ENCODE measurements around the gene HARBI1.

HARBI1 gene

DNA sequence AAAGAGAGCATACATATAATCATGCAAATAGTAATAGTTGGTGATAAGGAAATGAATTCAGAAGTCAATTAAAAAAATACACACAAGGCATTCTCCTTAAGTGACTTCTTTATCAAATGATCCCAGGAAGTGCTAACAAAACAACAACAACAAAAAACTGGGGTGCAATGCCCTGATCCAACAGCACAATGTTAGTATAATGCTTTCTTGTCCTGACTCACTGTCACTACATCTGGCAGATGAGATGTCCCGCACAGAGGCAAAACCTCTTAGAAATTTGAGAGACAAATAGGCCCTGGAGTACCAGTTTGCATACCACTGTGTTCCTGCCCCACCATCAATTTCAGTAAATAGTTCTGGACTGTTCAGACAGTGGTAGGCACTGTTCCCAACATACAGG, 12.2 kb downstream of the HARBI1 start:
- Histone ChIP-seq H3K27me3 (ENCODE audit: insufficient read depth, low read length) (no peaks in the 10 kb centered on the region), H3K9ac (ENCODE audit: low read depth, low read length) (no peak overlapping the region), H3K4me3 (ENCODE audit: low read length) (no peak overlapping the region), H3K36me3 (ENCODE audit: insufficient read depth, low read depth, low read length) (no peaks in the 10 kb centered on the region; the same call in 1 of the 2 replicates), H3K9me3 (ENCODE audit: insufficient read depth, low read depth, low read length) (no peaks in the 10 kb centered on the region), H3K27ac (ENCODE audit: low read length) (no peak overlapping the region), H3K4me1 (ENCODE audit: insufficient read depth, low read length) (no peaks in the 10 kb centered on the region)

DNA sequence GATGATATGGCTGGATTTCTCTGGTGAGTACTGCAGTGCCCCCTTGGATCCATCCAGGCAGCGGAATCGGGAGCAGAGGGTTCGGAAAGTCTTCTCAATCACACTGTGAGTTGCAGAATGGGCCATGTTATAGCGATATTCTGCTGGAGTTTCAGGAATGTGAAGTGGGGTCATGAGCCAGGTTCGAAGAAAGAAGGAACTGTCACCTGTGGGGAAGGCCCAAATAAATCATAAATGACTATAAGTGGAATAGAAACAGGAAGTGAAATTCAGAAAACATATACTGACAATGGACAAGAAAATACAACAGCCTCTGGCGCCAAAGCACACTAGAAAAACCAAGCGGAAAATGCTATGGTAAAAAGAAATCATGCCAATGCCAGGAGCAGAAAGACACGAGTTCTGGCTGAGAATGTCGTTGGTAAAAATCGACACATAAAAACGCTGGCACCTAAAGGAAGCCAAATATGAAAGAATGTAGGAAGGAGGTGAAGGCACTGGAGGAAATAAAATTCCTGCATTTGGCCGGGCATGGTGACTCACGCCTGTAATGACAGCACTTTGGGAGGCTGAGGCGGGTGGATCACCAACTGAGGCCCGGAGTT, 13.2 kb downstream of the HARBI1 start:
- H3K27ac ChIP-seq (ENCODE audit: low read length), result no peak overlapping the region
- H3K4me3 ChIP-seq (ENCODE audit: low read length), result no peak overlapping the region
- no peaks in the 10 kb centered on the region for H3K9me3 ChIP-seq (ENCODE audit: insufficient read depth, low read depth, low read length)
- no peaks in the 10 kb centered on the region for H3K4me1 ChIP-seq (ENCODE audit: insufficient read depth, low read length)
- H3K27me3 ChIP-seq (ENCODE audit: insufficient read depth, low read length), result no peaks in the 10 kb centered on the region
- H3K36me3 ChIP-seq (ENCODE audit: insufficient read depth, low read depth, low read length), result no peaks in the 10 kb centered on the region; the same call in 1 of the 2 replicates
- H3K9ac ChIP-seq (ENCODE audit: low read depth, low read length), result no peak overlapping the region

DNA sequence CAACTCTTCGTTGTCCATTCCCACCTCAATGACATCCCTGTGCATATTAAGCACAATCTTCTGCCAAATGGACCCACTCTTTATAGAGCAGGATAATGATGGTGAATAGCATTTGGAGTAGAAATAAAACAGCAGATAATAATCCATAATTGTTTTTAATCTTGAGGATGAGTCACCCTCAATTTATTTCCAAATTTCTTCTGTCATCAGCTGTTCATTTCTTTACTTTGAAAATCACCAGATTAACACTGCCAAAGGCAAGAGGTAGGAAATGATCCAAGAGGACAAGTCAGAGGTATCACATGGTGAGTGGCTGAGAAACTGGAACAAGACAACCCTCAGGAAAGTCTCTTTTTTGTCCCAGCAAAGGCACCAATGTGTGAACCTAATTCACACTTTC, 15.9 kb downstream of the HARBI1 start:
- H3K9me3 ChIP-seq (ENCODE audit: insufficient read depth, low read depth, low read length), result no peaks in the 10 kb centered on the region
- H3K9ac ChIP-seq (ENCODE audit: low read depth, low read length), result no peak overlapping the region
- H3K4me3 ChIP-seq (ENCODE audit: low read length), result no peak overlapping the region
- no peaks in the 10 kb centered on the region for H3K4me1 ChIP-seq (ENCODE audit: insufficient read depth, low read length)
- no peak overlapping the region for H3K27ac ChIP-seq (ENCODE audit: low read length)
- H3K27me3 ChIP-seq (ENCODE audit: insufficient read depth, low read length), result no peaks in the 10 kb centered on the region
- no peaks in the 10 kb centered on the region; the same call in 1 of the 2 replicates for H3K36me3 ChIP-seq (ENCODE audit: insufficient read depth, low read depth, low read length)

DNA sequence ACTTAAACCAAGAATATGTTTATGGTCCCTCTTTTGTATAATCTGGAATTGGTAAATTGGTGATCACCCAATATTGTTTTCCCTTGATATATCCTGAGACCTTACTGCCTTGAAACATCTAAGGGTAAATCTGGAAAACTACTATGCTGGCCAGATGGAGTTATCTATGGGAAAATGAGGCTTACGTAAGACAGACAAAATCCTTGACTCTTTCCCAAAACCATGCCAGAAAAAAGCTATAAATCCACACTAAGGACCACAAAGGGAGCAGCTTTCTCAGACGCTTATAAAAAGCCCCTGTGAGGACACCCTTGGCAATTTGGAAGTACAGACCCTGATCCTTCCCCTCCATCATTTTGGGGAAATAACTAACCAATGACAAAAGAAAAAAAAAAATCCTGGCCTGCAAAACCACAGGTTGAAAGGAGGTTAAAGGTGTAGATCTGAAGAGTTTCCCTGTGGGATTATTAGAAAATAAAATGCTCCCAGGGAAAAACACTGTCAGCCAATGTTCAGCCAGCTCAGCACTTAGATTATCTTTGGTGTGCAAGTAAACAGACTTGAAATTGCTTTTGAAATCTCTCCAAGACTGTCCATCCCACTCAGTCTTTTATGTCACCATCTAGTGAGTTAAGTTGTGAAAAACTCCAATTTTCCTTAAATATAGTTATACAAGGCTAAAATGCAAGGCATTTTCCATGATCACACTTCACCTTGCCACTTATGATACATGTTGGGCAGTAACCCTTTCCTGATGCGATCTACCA, 16.6 kb downstream of the HARBI1 start:
- Histone ChIP-seq H3K4me1 (ENCODE audit: insufficient read depth, low read length) (no peaks in the 10 kb centered on the region), H3K36me3 (ENCODE audit: insufficient read depth, low read depth, low read length) (no peaks in the 10 kb centered on the region; the same call in 1 of the 2 replicates), H3K27me3 (ENCODE audit: insufficient read depth, low read length) (no peaks in the 10 kb centered on the region), H3K9me3 (ENCODE audit: insufficient read depth, low read depth, low read length) (no peaks in the 10 kb centered on the region), H3K27ac (ENCODE audit: low read length) (no peak overlapping the region), H3K9ac (ENCODE audit: low read depth, low read length) (no peak overlapping the region), H3K4me3 (ENCODE audit: low read length) (no peak overlapping the region)

DNA sequence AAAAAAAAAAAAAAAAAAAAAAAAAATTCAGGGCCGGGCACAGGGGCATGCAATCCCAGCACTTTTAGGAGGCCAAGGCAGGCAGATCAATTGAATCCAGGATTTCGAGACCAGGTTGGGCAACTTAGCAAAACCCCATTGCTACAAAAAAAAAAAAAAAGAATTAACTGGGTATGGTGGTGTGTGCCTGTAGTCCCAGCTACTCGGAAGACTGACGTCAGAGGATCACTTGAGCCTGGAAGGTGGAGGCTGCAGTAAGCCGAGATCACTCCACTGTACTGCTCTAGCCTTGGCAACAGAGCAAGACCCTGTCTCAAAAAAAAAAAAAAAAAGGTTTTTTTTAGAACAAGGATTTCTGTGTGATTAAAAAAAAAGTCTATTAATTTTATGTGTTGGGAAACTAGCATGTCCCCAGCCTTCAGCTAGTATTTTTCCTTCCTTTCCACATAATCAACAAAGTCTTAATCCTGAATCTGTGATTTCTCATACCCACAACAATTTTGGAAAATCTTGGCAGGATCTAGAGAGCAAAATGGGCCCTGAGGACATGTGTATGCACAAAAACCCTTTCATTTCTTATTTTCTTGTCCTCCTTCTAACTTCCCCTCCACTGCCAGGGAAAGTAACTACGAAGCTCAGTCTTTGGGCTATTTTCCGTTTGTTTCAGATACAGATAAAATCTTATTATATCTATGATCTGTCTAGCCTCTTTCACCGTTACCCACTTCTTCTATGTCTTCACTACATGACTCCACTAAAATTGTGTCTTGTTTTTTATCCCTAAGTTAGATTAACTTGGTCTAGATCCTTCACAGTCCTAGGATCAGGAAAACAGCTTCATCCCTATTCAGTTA, 17.5 kb downstream of the HARBI1 start:
- Histone ChIP-seq H3K27ac (ENCODE audit: low read length) (no peak overlapping the region), H3K9ac (ENCODE audit: low read depth, low read length) (no peak overlapping the region), H3K9me3 (ENCODE audit: insufficient read depth, low read depth, low read length) (no peaks in the 10 kb centered on the region), H3K27me3 (ENCODE audit: insufficient read depth, low read length) (no peaks in the 10 kb centered on the region), H3K4me1 (ENCODE audit: insufficient read depth, low read length) (peaks cover 2% of the 10 kb centered on the region; the same call in 1 of the 2 replicates), H3K36me3 (ENCODE audit: insufficient read depth, low read depth, low read length) (no peaks in the 10 kb centered on the region; the same call in 1 of the 2 replicates), H3K4me3 (ENCODE audit: low read length) (no peak overlapping the region)

DNA sequence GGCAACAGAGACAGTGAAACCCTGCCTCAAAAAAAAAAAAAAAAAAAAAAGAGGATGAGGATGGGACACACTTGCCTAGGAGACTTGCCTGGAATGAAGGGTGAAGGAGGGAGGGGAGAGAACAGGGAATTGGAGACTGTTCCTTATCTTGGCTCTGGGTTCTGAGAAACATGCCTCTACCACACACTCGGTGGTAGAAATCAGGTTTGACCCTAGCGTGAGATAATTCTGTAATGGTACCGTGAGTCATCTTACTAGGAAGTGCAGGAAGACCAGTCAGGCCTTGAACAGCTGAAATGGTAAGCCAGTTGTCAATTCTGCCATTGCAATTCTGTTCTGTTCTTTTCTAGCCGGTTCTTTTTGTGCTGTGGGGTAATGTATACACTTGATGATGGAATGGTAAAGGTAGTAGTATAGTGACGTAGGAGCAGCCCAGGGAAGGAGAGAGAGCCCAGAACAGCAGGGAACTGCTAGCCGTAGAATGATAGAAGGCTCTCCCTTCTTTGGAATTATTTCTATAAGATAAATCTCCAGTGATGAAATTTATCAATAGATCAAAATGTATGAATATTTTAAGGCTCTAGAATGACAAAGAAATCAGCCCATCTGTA, 19.3 kb downstream of the HARBI1 start:
- H3K36me3 ChIP-seq (ENCODE audit: insufficient read depth, low read depth, low read length), result no peaks in the 10 kb centered on the region
- H3K4me1 ChIP-seq (ENCODE audit: insufficient read depth, low read length), result peaks cover 9% of the 10 kb centered on the region; the same call in 1 of the 2 replicates
- no peaks in the 10 kb centered on the region for H3K27me3 ChIP-seq (ENCODE audit: insufficient read depth, low read length)
- H3K4me3 ChIP-seq (ENCODE audit: low read length), result no peak overlapping the region
- H3K27ac ChIP-seq (ENCODE audit: low read length), result no peak overlapping the region
- no peaks in the 10 kb centered on the region for H3K9me3 ChIP-seq (ENCODE audit: insufficient read depth, low read depth, low read length)
- no peak overlapping the region for H3K9ac ChIP-seq (ENCODE audit: low read depth, low read length)

DNA sequence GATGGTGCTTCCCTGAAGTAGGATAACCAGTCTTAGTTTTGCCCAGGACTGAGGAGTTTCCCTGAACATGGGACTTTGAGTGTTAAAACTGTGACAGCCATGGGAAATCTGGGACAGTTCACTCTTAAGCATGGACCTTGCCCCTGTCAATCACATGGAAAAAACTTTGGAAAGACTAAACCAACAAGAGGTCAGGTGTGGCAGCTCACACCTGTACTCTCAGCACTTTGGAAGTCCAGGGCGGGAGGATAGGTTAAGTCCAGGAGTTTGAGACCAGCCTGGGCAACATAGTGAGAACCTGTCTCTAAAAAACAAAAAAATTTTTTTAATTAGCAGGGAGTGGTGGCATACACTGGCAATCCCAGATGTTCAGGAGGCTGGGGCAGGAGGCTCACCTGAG, 19.9 kb downstream of the HARBI1 start:
- Histone ChIP-seq H3K27ac (ENCODE audit: low read length) (no peak overlapping the region), H3K9me3 (ENCODE audit: insufficient read depth, low read depth, low read length) (no peaks in the 10 kb centered on the region), H3K27me3 (ENCODE audit: insufficient read depth, low read length) (no peaks in the 10 kb centered on the region), H3K4me3 (ENCODE audit: low read length) (no peak overlapping the region), H3K4me1 (ENCODE audit: insufficient read depth, low read length) (peaks cover 9% of the 10 kb centered on the region; the same call in 1 of the 2 replicates), H3K9ac (ENCODE audit: low read depth, low read length) (no peak overlapping the region), H3K36me3 (ENCODE audit: insufficient read depth, low read depth, low read length) (no peaks in the 10 kb centered on the region)

DNA sequence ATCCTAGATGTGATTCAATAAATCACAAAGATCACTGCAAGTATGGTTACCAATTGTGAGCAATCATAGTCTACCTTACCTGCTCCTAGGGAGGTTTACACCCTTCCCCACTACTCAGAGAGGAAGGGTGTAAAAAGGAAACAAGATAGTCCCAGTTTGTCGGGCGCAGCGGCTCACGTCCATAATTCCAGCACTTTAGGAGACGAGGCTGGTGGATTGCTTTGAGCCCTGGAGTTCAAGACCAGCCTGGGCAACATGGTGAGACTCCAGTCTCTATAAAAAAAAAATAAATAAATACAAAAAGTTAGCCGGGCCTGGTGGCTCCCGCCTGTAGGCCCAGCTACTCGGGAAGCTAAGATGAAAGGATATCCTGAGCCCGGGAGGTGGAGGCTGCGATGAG, 22.2 kb downstream of the HARBI1 start:
- H3K4me3 ChIP-seq (ENCODE audit: low read length), result peak overlapping the region; percentile 95; the same call in 1 of the 2 replicates
- H3K27ac ChIP-seq (ENCODE audit: low read length), result no peak overlapping the region
- H3K36me3 ChIP-seq (ENCODE audit: insufficient read depth, low read depth, low read length), result no peaks in the 10 kb centered on the region
- H3K4me1 ChIP-seq (ENCODE audit: insufficient read depth, low read length), result peaks cover 9% of the 10 kb centered on the region; the same call in 1 of the 2 replicates
- no peaks in the 10 kb centered on the region for H3K27me3 ChIP-seq (ENCODE audit: insufficient read depth, low read length)
- H3K9me3 ChIP-seq (ENCODE audit: insufficient read depth, low read depth, low read length), result no peaks in the 10 kb centered on the region
- no peak overlapping the region; the same call in 1 of the 2 replicates for H3K9ac ChIP-seq (ENCODE audit: low read depth, low read length)

DNA sequence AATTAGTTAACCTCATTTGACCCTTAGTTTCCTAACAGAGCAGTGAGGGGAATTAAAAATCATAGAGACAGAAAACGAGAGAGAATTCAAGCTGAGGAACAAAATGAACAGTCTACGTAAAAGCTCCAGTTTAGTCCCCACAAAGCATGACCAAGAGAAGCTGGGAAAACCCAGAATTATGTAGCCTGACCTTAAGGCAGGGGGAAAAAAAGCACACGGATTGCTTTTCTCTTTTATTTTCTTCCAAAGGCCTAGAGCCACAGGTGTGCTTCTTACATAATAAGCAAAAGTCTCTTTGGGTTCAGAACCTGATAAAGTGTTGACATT, 22.7 kb downstream of the HARBI1 start:
- peak overlapping the region; percentile 95 for H3K4me3 ChIP-seq (ENCODE audit: low read length)
- peak overlapping the region; percentile 19 for H3K27ac ChIP-seq (ENCODE audit: low read length)
- H3K9me3 ChIP-seq (ENCODE audit: insufficient read depth, low read depth, low read length), result no peaks in the 10 kb centered on the region
- no peaks in the 10 kb centered on the region for H3K27me3 ChIP-seq (ENCODE audit: insufficient read depth, low read length)
- H3K4me1 ChIP-seq (ENCODE audit: insufficient read depth, low read length), result peaks cover 9% of the 10 kb centered on the region; the same call in 1 of the 2 replicates
- H3K36me3 ChIP-seq (ENCODE audit: insufficient read depth, low read depth, low read length), result no peaks in the 10 kb centered on the region
- H3K9ac ChIP-seq (ENCODE audit: low read depth, low read length), result peak overlapping the region; percentile 82; the same call in 1 of the 2 replicates

DNA sequence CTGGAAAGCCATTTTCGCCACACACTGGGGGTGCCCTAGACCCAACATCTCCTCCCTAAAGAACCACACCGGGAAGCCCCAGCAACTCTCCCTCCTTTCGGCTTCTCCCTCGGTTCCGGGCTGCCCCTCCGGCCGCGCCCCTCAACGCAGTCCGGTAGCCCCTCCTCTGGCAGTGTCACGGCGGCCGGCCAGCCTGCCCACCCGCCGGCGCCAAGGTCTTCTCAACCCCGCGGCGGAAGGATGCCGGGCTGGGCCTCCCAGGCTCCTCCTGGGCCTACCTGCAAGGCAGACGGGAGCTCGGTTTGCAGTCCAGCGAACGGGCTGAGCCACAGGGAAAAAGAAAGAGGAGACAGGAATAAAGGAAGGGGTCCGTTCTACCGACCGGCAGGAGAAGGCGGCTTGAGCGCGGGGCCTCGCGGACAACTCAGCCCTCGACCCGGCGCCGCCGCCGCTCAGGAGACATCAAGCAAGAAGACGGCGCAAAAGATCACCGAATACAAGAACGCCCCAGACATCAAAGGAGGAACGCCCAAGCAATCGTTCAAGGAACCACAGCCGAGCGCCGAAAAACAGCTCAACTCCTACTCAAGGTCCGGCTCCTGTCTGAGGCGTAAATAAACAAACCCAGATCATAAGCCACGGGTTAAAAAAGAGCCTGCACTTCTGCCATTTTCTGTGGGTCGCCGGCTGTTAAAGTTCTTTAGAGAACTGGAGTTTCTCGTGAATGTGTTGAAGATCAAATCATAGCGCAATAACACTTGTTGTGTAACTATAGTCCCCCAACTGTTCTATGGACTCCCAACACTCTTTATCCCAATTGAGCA, 23.3 kb downstream of the HARBI1 start, which contains the start of gene AMBRA1:
AMBRA1 (minus strand) TSS at position 474 of the 824 bp plus-strand sequence. CDS start 45,643 bp downstream, outside the sequence.
- Histone ChIP-seq H3K4me3 (ENCODE audit: low read length) (peak within 1 kb of the TSS; percentile 95), H3K36me3 (ENCODE audit: insufficient read depth, low read depth, low read length) (no peaks in the 10 kb centered on the region), H3K9me3 (ENCODE audit: insufficient read depth, low read depth, low read length) (no peaks in the 10 kb centered on the region), H3K4me1 (ENCODE audit: insufficient read depth, low read length) (peaks cover 9% of the 10 kb centered on the region; the same call in 1 of the 2 replicates), H3K9ac (ENCODE audit: low read depth, low read length) (peak within 1 kb of the TSS; percentile 82), H3K27me3 (ENCODE audit: insufficient read depth, low read length) (no peaks in the 10 kb centered on the region), H3K27ac (ENCODE audit: low read length) (peak within 1 kb of the TSS; percentile 19)

All from iPS-20b (cell line).